Sigmoid colon (tissue), 4 donors: ENCODE results near the gene CHRNA7.

Experiments
- CTCF ChIP-seq, 4 experiments: fragments of 450-650 bp in 3 of 4; fragments of 200-600 bp in 1 of 4; IDR thresholded peaks; one replicate each; pipeline ENCODE4 v1.5.1; 2016 to 2019; ENCODE audit warnings: antibody characterized with exemption in 4 of 4, mild to moderate bottlenecking in 3 of 4, moderate library complexity in 2 of 4
- POLR2A ChIP-seq, 2 donors: fragments of 450-650 bp; IDR thresholded peaks; one replicate each; pipeline ENCODE4 v1.6.1; 2016; ENCODE audit warnings: antibody characterized with exemption in 2 of 2, mild to moderate bottlenecking in 2 of 2, moderate library complexity in 2 of 2
- POLR2AphosphoS5 ChIP-seq, 4 donors: sonication (generic); formaldehyde crosslinking; IDR thresholded peaks; one replicate each; pipeline ENCODE4 v1.6.1; 2017; ENCODE audit warnings: antibody characterized with exemption in 4 of 4

GRCh38 chr15:32129815-32130214 is 99.5 kb downstream of the CHRNA7 start:
- TF ChIP-seq CTCF (IDR thresholded peaks at IDR 0.05) = no peak
- TF ChIP-seq POLR2A (IDR thresholded peaks at IDR 0.05) = no peak
- TF ChIP-seq POLR2AphosphoS5 (IDR thresholded peaks at IDR 0.05) = no peak
